GM12873 (cell line): ENCODE results near the gene GPR141.

Experiments used
- TF ChIP-seq, protein P1 (sequence below): IDR thresholded peaks from 2 replicates; pipeline ENCODE4 v1.5.1; 2012; ENCODE audit warnings: low read depth, mild to moderate bottlenecking, moderate library complexity, low read length, control low read depth; ENCODE audit not compliant: insufficient read depth; ENCODE audit errors: missing control alignments

GPR141 gene

DNA sequence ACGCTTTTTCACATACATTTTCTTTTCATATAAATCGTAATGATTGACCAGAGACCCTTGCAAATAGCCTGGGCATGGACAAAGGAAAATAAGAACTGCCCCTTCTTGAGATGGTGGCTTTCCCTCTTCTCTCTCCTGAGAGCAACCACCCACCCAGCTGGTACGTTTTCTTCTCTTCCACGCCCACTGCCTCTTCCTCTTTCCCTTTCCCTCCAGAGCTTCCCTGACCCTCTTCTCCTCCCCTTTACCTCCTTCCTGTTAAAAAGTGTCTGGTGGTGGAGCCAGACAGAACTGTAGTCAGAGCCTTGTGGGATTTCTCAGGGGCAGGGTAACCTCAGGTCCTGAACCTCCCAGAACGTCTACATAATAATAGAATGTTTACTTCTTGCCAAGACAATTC lies 23.2 kb downstream of the GPR141 start:
- TF ChIP-seq, protein P1, sequence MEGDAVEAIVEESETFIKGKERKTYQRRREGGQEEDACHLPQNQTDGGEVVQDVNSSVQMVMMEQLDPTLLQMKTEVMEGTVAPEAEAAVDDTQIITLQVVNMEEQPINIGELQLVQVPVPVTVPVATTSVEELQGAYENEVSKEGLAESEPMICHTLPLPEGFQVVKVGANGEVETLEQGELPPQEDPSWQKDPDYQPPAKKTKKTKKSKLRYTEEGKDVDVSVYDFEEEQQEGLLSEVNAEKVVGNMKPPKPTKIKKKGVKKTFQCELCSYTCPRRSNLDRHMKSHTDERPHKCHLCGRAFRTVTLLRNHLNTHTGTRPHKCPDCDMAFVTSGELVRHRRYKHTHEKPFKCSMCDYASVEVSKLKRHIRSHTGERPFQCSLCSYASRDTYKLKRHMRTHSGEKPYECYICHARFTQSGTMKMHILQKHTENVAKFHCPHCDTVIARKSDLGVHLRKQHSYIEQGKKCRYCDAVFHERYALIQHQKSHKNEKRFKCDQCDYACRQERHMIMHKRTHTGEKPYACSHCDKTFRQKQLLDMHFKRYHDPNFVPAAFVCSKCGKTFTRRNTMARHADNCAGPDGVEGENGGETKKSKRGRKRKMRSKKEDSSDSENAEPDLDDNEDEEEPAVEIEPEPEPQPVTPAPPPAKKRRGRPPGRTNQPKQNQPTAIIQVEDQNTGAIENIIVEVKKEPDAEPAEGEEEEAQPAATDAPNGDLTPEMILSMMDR: no peak

DNA sequence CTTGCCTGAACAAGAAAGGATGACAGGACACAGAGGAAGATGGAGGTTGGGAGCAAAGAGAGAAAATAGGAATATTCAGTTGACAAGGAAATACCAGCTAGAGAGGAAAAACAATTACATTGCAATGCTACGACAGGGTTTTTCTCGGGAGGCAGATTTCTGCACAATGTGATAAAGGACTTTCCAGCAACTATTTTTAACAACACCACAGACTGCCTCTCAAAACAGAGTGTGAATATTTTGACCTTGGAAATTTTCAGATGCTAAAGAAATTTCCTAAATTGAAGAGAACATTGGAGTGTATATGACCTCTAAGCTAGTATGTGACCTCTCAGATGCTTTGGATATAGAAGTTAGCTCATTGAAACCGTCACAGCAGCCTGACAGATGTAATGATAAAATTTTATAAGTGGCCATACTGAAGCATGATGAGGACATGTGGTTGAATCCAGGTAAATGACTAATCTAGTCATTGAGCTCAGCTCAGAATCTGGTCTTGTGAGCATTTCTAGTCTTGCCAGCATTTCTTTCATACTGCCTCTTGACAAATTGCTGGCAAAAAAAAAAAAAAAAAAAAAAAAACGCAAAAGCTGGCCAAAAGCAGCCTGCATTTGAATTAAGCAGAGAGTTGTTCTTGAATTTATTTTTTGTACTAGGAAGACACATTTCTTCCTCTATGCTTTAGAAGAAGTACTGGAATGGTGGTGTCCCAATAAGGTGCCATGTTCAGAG lies 24.4 kb downstream of the GPR141 start:
- TF ChIP-seq, protein P1: no peak

DNA sequence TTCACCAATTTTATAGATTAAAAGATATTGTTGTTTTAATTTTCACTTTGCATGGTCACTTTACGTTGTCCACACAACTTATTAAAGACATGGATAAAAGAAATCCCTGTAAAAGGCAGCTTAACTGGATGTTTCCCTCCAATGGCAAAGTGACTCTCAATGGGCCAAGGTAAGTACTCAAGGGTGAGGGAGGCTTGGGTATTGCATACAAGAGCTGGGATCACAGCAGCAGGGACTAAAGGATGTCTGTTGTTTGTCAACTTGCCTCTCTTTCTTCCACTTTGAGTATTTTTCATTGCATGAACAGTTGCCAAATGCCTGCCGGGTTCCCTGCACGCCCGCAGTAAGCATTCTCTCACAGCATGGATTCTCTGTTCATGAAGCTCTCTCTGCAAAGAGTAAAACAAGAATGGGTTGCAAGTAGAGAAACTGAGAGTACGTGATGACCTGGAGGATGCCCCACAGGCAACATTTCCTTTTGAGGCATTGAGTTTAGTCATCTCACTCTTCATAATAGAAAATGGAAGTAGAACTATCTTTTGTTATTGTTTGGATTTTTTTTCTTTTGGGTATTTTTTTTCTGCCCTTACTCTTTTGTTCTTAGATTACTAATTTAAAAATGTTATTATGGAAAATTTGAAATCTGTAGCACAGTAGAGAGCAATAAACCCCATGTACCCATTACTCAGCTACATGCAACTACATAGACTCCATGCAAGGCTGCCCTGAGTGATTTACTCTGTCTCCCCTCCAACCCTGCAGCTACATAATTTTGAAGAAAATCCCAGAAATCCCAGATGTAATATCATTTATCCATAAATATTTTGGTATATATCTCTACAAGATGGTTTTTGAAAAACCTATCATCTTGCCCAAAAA lies 26.3 kb downstream of the GPR141 start:
- TF ChIP-seq, protein P1: no peak

DNA sequence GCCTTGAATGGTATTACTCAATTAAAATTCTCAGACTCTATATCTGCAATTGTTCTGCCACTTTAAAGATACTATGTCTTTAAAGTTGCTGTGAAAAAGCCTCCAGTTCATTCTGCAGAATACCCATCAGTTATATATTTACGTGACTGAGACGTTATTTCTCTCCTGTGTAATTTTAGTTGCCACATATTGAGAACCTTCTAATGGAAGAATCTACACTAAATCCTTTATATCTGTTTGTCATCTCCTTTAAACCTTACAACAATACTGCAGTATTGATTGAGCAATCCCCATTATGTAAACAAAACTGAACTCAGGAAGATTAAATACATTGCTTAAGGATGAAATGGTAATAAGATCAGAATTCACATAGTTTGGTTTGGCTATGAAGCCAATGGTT lies 30.0 kb downstream of the GPR141 start:
- TF ChIP-seq, protein P1: no peak

DNA sequence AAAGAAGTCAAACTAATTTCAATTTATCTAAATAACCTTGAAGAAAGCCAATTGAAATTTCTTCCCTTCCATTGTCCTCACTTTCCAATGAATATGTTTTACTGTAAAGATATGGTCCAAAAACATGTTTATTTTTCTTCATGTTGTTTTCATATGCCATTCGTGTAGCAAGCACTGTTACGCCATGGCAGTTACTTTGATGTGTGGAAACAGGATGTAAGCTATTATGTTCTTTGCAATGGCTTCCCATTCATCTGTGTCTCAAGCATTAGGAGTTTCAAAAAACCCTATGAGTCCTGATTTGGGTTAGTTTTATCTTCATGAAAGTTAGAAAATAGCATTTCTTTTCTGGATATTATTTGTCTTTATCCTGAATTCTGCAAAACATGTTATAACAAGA lies 31.0 kb downstream of the GPR141 start:
- TF ChIP-seq, protein P1: no peak

DNA sequence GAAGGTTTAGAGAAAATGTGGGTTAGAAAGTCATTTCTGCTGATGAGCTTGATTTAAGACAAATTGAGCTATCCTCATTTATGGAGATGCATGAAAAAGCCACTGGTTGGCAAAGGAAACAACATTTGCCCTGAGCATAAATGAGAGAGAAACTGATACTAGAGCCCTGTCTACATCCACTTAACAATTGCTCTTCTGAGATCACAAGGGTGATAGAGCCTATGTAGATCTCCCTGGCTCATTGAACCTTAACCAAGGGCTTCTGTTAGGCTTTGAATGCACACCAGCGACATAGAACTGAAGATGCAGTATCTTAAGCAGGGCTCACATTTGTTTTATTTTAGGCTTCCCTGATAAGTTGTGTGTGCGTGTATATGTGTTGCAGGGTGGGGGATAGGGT lies 35.0 kb downstream of the GPR141 start:
- TF ChIP-seq, protein P1: no peak

DNA sequence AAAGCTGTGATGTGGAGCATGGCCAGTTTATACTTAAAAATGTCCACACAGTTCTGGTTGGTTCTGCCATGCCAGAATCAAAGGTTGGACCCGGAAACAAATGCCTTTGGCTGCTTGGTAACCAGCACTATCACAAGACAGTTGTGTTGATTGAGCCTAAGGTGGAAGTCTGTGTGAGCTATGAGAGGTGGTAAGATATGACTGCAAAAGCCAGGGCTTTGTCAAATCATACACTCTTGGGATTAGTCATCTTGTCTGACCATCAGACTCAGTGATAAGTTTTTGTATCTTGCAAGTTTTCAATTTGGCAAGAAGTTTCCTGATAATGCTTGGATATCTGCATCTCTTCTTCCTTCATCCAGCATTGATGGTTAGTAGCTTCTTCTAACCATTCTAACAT lies 35.5 kb downstream of the GPR141 start:
- TF ChIP-seq, protein P1: no peak
